Measurements from ENCODE around the gene PPP1R14D.

GRCh38 chr15:40871749-40872617 is 43.5 kb upstream of the PPP1R14D start:
- no peak for TF ChIP-seq EZH2 (IDR thresholded peaks at IDR 0.05; ENCODE audit: insufficient read depth, poor library complexity, severe bottlenecking)
- no peak for TF ChIP-seq EZH2phosphoT487 (IDR thresholded peaks at IDR 0.05; ENCODE audit: insufficient read depth, low read depth)

All from GM23248 (cell line).